OCI-LY7 (cell line): ENCODE data around the gene CTBP1.

Source experiments
- EZH2phosphoT487 ChIP-seq: fragments of 200-600 bp; sonication (generic); IDR thresholded peaks from 2 replicates; pipeline ENCODE4 v1.6.1; 2018; ENCODE audit warnings: low read depth, borderline replicate concordance, mild to moderate bottlenecking, mixed run types, antibody characterized with exemption, low read length, moderate library complexity, mixed read lengths
- TF ChIP-seq, protein P1 (sequence below): fragments of 200-600 bp; sonication (generic); conservative IDR thresholded peaks from 2 replicates; pipeline ENCODE4 v1.5.1; 2014; ENCODE audit warnings: mild to moderate bottlenecking, antibody characterized with exemption, low read length, moderate library complexity, mixed read lengths

DNA sequence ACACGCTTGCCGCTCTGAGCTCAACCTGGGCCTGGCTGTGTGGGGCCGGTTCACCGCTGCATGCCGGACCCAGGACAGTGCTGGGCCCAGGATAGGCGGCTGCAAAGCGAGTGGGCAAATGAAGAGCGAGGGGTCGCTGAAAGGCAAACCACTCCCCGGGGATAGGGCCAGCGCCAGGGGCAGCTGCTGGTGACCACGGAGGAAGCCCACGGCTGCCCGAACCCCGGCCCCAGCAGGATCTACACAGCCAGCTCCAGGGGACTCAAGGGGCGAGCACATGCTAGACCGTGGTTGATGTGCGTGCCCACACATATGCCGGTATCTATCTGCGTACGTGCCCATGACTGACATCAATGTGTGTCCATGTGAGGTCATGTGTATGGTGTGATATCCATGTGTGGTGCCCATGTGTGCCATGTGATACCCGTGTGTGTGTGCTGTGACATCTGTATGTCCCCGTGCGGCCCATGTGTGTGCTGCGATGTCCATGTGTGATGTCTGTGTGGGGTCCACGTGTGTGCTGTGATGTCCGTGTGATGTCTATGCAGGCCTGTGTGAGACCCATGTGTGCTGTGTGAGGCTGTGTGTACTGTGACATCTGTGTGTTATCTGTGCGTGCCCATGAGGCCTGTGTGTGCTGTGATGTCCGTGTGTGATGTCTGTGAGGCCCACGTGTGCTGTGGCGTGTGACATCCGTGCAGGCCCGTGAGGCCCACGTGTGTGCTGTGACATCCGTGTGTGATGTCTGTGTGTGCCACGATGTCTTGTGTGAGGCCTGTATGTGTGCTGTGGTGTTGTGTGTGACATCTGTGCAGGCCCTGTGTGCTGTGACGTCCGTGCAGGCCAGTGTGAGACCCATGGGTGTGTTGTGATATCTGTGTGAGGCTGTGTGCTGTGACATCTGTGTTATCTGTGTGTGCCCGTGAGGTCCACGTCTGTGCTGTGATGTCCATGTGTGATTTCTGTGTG lies 24.8 kb downstream of the CTBP1 start:
- TF ChIP-seq, protein P1, sequence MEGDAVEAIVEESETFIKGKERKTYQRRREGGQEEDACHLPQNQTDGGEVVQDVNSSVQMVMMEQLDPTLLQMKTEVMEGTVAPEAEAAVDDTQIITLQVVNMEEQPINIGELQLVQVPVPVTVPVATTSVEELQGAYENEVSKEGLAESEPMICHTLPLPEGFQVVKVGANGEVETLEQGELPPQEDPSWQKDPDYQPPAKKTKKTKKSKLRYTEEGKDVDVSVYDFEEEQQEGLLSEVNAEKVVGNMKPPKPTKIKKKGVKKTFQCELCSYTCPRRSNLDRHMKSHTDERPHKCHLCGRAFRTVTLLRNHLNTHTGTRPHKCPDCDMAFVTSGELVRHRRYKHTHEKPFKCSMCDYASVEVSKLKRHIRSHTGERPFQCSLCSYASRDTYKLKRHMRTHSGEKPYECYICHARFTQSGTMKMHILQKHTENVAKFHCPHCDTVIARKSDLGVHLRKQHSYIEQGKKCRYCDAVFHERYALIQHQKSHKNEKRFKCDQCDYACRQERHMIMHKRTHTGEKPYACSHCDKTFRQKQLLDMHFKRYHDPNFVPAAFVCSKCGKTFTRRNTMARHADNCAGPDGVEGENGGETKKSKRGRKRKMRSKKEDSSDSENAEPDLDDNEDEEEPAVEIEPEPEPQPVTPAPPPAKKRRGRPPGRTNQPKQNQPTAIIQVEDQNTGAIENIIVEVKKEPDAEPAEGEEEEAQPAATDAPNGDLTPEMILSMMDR = no peak
- TF ChIP-seq EZH2phosphoT487 = no peak
